Epithelial cell of proximal tubule (primary cell): ENCODE measurements around the gene SORCS3. TPM values are rescaled to one million over a fixed set of nuclear protein-coding genes. Genes with fewer than 3 reads are reported as not detected.

Source experiments
- DNase-seq: peaks from one replicate; pipeline ENCODE4 v3.0.0-alpha.2; 2011; ENCODE audit warnings: low read depth
- H3K4me3 ChIP-seq: 2 replicates; pipeline ENCODE4 v1.5.1; 2011; ENCODE audit warnings: low read depth, mild to moderate bottlenecking, low read length
- CTCF ChIP-seq: conservative IDR thresholded peaks from 2 replicates; pipeline ENCODE4 v1.5.1; 2012; ENCODE audit warnings: low read depth, mild to moderate bottlenecking, low read length
- total RNA-seq: library from RNA; depleted of rRNA; stranded (reverse); fragments of >200 nt; gene quantifications from 2 replicates; pipeline ENCODE4 v1.2.3, GENCODE V29; 2015

The SORCS3 gene
- total RNA-seq, 1 donor from 2014 or later: 0.06 TPM

GRCh38 chr10:105159268-105159667 is 518.2 kb downstream of the SORCS3 start:
- DNase-seq: no peak
- H3K4me3 ChIP-seq: no peak overlapping the region
- TF ChIP-seq CTCF: no peak

GRCh38 chr10:105161149-105161548 is 520.1 kb downstream of the SORCS3 start:
- DNase-seq: no peak
- no peak overlapping the region for H3K4me3 ChIP-seq
- no peak for TF ChIP-seq CTCF

GRCh38 chr10:105161767-105162166 is 520.7 kb downstream of the SORCS3 start:
- no peak overlapping the region for H3K4me3 ChIP-seq
- TF ChIP-seq CTCF: no peak
- no peak for DNase-seq

GRCh38 chr10:105170521-105170920 is 529.4 kb downstream of the SORCS3 start:
- no peak overlapping the region for H3K4me3 ChIP-seq
- no peak for TF ChIP-seq CTCF
- DNase-seq: no peak

GRCh38 chr10:105171945-105172344 is 530.9 kb downstream of the SORCS3 start:
- no peak for TF ChIP-seq CTCF
- DNase-seq: no peak
- H3K4me3 ChIP-seq: no peak overlapping the region

GRCh38 chr10:105181626-105182025 is 540.5 kb downstream of the SORCS3 start:
- H3K4me3 ChIP-seq: no peak overlapping the region
- no peak for DNase-seq
- no peak for TF ChIP-seq CTCF

GRCh38 chr10:105183536-105183935 is 542.4 kb downstream of the SORCS3 start:
- no peak overlapping the region for H3K4me3 ChIP-seq
- no peak for DNase-seq
- TF ChIP-seq CTCF: no peak
